ENCODE measurements around the gene OR9G4.

Gene OR9G4

GRCh38 chr11:56748597-56748996 is at the start of gene OR9G4:
Gene OR9G4 (minus strand): TSS chr11:56748697. CDS start chr11:56743766, 4,931 bp downstream.
- no peak for TF ChIP-seq CTCF (conservative IDR thresholded peaks at IDR 0.05)
- no peak within 1 kb of the TSS for H3K27ac ChIP-seq

DNA sequence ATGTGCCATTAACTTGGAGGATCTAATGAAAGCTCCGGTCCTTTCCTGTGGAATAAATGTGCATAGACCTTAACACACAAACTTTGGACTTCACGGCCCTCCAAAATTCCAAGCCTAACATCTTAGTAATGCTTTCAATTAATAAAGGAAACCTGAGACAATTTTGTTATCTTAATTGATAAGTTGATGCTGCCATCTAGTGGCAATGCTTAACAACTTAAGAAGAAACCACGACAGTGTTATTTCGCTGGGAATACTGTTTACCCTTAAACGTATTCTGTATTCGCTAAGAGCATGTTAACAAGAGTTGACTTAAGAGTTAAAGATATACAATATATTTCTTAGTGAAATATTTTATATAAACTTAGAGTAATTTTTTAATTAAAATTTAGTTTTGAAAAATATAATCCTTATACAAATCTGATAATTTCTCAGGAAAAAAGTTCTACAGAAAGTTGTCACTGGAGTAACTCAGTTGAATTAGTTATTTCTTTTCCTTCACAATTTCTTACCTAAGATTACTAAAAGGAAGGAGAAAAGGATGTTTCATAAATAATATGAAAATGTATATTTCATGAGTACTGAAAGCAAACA is 35.0 kb upstream of the OR9G4 start:
- H3K27ac ChIP-seq = no peak overlapping the region
- TF ChIP-seq CTCF (conservative IDR thresholded peaks at IDR 0.05) = peak; percentile 72

DNA sequence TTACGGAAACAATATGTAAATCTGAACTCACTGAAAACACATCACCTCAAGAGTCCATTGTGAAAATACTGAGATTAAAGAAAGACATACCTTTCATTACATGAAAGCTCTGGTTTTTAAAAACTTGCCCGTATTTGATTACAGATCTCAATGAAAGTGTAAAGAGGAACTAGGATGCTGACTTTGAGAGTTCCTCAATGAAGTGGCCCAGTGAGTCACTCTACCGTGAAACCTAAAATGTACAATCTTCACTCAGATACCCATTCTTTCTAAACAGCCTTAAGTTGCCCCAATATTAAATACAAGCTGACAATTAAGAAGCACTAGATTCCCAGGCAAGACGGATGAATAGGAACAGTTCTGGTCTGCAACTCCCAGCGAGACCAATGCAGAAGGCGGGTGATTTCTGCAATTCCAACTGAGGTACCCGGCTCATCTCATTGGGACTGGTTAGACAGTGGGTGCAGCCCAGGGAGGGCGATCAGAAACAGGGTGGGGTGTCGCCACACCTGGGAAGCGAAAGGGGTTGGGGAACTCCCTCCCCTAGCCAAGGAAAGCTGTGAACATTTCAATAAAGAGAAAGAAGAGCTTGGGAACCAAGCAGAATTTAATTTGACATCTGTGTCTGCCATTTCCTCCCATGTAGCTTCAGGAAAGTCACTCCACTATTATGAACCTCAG is 33.8 kb upstream of the OR9G4 start:
- no peak overlapping the region for H3K27ac ChIP-seq
- TF ChIP-seq CTCF (conservative IDR thresholded peaks at IDR 0.05) = no peak

DNA sequence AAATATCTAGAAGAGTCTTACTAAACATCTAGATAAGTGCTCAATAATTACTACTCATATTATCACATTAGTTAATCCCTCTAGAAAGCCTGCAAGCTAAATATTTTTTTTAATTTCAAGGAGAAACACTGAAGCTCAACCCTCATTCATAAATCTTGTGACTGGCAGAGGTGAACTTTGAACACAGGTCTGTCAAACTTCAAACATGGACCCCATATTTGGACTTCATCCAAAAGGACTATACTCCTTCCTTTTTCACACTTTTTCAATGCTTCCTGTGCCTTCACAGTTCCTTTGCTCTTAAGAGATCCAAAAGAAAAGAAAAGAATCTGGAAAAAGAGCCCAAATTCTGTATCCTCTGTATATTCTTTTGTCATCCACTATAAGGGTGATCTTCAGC is 28.3 kb upstream of the OR9G4 start:
- no peak for TF ChIP-seq CTCF (conservative IDR thresholded peaks at IDR 0.05)
- no peak overlapping the region for H3K27ac ChIP-seq

- TF ChIP-seq CTCF (conservative IDR thresholded peaks at IDR 0.05) = no peak
- no peak overlapping the region for H3K27ac ChIP-seq
Measured at GRCh38 chr11:56764976-56765375, 16.5 kb upstream of the OR9G4 start.

GRCh38 chr11:56751480-56751879 is 3.0 kb upstream of the OR9G4 start:
- no peak for TF ChIP-seq CTCF (conservative IDR thresholded peaks at IDR 0.05)
- no peak overlapping the region for H3K27ac ChIP-seq

GRCh38 chr11:56750190-56750589 is 1.7 kb upstream of the OR9G4 start:
- no peak for TF ChIP-seq CTCF (conservative IDR thresholded peaks at IDR 0.05)
- H3K27ac ChIP-seq = no peak overlapping the region
